SK-N-MC (cell line): Measurements from ENCODE around the gene KIAA1328.

Experiments used
- EZH2 ChIP-seq: fragments of 200-600 bp; sonication (generic); IDR thresholded peaks from one replicate; pipeline ENCODE4 v1.6.1; 2017; ENCODE audit warnings: antibody characterized with exemption
- POLR2AphosphoS5 ChIP-seq: IDR thresholded peaks from 2 replicates; pipeline ENCODE4 v1.6.1; 2012; ENCODE audit warnings: mild to moderate bottlenecking, low read depth, low read length, borderline replicate concordance

DNA sequence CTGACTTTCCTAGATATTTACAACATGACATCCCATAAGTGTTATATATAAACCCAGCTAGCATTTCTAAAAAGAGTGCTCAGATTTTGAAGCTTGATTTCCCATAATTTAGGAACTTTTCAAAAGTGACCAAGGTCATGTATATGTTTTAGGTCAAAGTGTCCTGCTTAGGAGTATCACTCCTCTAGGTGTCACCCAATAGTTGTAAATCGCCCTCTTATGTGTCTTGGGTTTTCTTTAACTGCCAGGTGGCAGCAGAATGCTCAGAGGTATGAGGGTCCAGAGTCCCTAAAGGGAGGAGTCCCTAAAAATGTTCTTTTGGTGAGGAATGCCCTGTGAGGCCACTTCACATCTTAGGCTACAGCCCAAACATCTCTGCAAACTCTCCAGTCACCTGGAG is 378.4 kb downstream of the KIAA1328 start:
- TF ChIP-seq POLR2AphosphoS5 (no peak), EZH2 (no peak)
